Measurements from ENCODE around the gene ZC3H13. TPM values are rescaled to one million over a fixed set of nuclear protein-coding genes. Genes with fewer than 3 reads are reported as not detected.

The ZC3H13 gene
- total RNA-seq, 1 donor from 2014 or later = 60.7 TPM

DNA sequence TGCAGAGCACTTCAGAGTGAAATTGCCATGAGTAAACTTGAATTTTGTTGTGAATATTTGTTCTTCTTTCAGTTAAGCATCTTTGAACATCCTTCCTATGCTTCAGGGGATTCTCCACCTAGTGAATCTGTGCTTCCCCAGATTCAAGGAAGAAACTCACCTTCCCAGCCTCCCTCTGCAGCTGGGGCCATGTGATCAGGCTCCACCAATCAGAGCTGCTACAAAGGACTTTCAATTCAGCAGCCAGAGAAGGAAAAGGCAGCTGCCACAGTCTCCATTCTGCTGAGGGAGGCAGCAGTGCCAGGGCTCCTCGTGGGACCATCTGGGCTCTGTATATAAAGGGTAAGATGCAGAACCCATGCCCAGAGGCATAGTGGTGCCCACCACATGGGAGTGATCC is 111.3 kb downstream of the ZC3H13 start:
- TF ChIP-seq, protein P1, sequence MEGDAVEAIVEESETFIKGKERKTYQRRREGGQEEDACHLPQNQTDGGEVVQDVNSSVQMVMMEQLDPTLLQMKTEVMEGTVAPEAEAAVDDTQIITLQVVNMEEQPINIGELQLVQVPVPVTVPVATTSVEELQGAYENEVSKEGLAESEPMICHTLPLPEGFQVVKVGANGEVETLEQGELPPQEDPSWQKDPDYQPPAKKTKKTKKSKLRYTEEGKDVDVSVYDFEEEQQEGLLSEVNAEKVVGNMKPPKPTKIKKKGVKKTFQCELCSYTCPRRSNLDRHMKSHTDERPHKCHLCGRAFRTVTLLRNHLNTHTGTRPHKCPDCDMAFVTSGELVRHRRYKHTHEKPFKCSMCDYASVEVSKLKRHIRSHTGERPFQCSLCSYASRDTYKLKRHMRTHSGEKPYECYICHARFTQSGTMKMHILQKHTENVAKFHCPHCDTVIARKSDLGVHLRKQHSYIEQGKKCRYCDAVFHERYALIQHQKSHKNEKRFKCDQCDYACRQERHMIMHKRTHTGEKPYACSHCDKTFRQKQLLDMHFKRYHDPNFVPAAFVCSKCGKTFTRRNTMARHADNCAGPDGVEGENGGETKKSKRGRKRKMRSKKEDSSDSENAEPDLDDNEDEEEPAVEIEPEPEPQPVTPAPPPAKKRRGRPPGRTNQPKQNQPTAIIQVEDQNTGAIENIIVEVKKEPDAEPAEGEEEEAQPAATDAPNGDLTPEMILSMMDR (IDR thresholded peaks at IDR 0.05; ENCODE audit: unreplicated experiment) = no peak
- no peak overlapping the region for H3K27ac Mint-ChIP-seq
- DNase-seq (ENCODE audit: low spot score in 2 of 2, unreplicated experiment in 2 of 2) = no peak
- H3K9me3 Mint-ChIP-seq = no peaks in the 10 kb centered on the region
- H3K4me3 Mint-ChIP-seq = no peak overlapping the region
- no peaks in the 10 kb centered on the region for H3K4me1 Mint-ChIP-seq
- H3K36me3 Mint-ChIP-seq = no peaks in the 10 kb centered on the region
- peaks cover 26% of the 10 kb centered on the region for H3K27me3 Mint-ChIP-seq (ENCODE audit: low read depth)

DNA sequence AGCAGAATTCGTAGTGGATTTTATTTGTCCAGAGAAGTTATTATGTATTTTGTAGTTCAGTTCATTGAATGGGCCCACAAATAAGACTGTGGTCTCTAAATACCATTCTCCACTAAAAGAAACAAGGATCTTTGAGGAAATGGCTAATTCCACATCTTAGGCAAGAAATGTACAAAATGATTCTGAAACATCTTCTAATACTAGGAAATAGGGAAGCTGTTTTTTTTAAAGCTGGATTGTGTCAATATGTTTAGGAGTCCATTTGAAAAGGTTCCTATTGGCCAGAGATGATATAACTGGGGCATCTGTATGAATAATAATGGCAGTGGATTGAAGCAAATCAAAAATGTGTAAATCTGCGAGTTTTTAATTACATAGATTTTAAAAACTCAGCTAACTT is 112.5 kb downstream of the ZC3H13 start:
- Mint-ChIP-seq H3K27ac (no peak overlapping the region), H3K4me1 (no peaks in the 10 kb centered on the region), H3K9me3 (no peaks in the 10 kb centered on the region), H3K27me3 (ENCODE audit: low read depth) (peaks cover 38% of the 10 kb centered on the region), H3K36me3 (no peaks in the 10 kb centered on the region), H3K4me3 (no peak overlapping the region)
- DNase-seq (ENCODE audit: low spot score in 2 of 2, unreplicated experiment in 2 of 2) = no peak
- TF ChIP-seq, protein P1 (IDR thresholded peaks at IDR 0.05; ENCODE audit: unreplicated experiment) = no peak

GRCh38 chr13:45936621-45937020 is 115.9 kb downstream of the ZC3H13 start:
- no peak for DNase-seq (ENCODE audit: low spot score in 2 of 2, unreplicated experiment in 2 of 2)
- H3K36me3 Mint-ChIP-seq = no peaks in the 10 kb centered on the region
- H3K4me1 Mint-ChIP-seq = no peaks in the 10 kb centered on the region
- peaks cover 63% of the 10 kb centered on the region for H3K27me3 Mint-ChIP-seq (ENCODE audit: low read depth)
- no peak overlapping the region for H3K27ac Mint-ChIP-seq
- H3K9me3 Mint-ChIP-seq = no peaks in the 10 kb centered on the region
- H3K4me3 Mint-ChIP-seq = no peak overlapping the region
- TF ChIP-seq, protein P1 (IDR thresholded peaks at IDR 0.05; ENCODE audit: unreplicated experiment) = no peak

- Mint-ChIP-seq H3K36me3 (no peaks in the 10 kb centered on the region), H3K9me3 (no peaks in the 10 kb centered on the region), H3K4me1 (no peaks in the 10 kb centered on the region), H3K27me3 (ENCODE audit: low read depth) (peaks cover 70% of the 10 kb centered on the region), H3K4me3 (no peak overlapping the region), H3K27ac (no peak overlapping the region)
- TF ChIP-seq, protein P1 (IDR thresholded peaks at IDR 0.05; ENCODE audit: unreplicated experiment) = no peak
- DNase-seq (ENCODE audit: low spot score in 2 of 2, unreplicated experiment in 2 of 2) = no peak
These were observed 118.3 kb downstream of the ZC3H13 start for GRCh38 chr13:45934283-45934682.

GRCh38 chr13:45933203-45933908 is 119.2 kb downstream of the ZC3H13 start:
- H3K9me3 Mint-ChIP-seq = no peaks in the 10 kb centered on the region
- H3K4me1 Mint-ChIP-seq = no peaks in the 10 kb centered on the region
- H3K27me3 Mint-ChIP-seq (ENCODE audit: low read depth) = peaks cover 68% of the 10 kb centered on the region
- TF ChIP-seq, protein P1 (IDR thresholded peaks at IDR 0.05; ENCODE audit: unreplicated experiment) = no peak
- H3K36me3 Mint-ChIP-seq = no peaks in the 10 kb centered on the region
- H3K4me3 Mint-ChIP-seq = no peak overlapping the region
- DNase-seq (ENCODE audit: low spot score in 2 of 2, unreplicated experiment in 2 of 2) = no peak
- no peak overlapping the region for H3K27ac Mint-ChIP-seq
